Activated naive CD8-positive, alpha-beta T cell treated with anti-CD3 and anti-CD28 coated beads for 36 hours (primary cell): ENCODE data around the gene TRIO. TPM values are rescaled to one million over a fixed set of nuclear protein-coding genes. Genes with fewer than 3 reads are reported as not detected.

ENCODE experiments used
- DNase-seq: peaks from one replicate; pipeline ENCODE4 v3.0.0; 2021
- H3K27ac Mint-ChIP-seq: one replicate; pipeline ENCODE4 v1.8.0; 2022; ENCODE audit warnings: mild to moderate bottlenecking, moderate library complexity, mixed read lengths
- H3K27me3 Mint-ChIP-seq: one replicate; pipeline ENCODE4 v1.8.0; 2022; ENCODE audit warnings: mild to moderate bottlenecking, mixed read lengths
- H3K36me3 Mint-ChIP-seq: one replicate; pipeline ENCODE4 v1.8.0; 2021; ENCODE audit warnings: mild to moderate bottlenecking, mixed read lengths
- H3K4me1 Mint-ChIP-seq: one replicate; pipeline ENCODE4 v1.8.0; 2021; ENCODE audit warnings: mixed read lengths
- H3K4me3 Mint-ChIP-seq: one replicate; pipeline ENCODE4 v1.8.0; 2022; ENCODE audit warnings: mild to moderate bottlenecking, moderate library complexity, mixed read lengths
- H3K9me3 Mint-ChIP-seq: one replicate; pipeline ENCODE4 v1.8.0; 2022; ENCODE audit warnings: mixed read lengths
- total RNA-seq, 2 experiments: library from RNA; stranded (reverse); gene quantifications; one replicate each; pipeline ENCODE4 v1.2.3, GENCODE V29; 2021

TRIO gene
- total RNA-seq, 2 experiments from 2014 or later = 7.4 to 9.8 TPM

- Mint-ChIP-seq H3K4me3 (no peak overlapping the region), H3K27me3 (peaks cover 35% of the 10 kb centered on the region), H3K9me3 (no peaks in the 10 kb centered on the region), H3K27ac (no peak overlapping the region), H3K36me3 (no peaks in the 10 kb centered on the region), H3K4me1 (peaks cover 6% of the 10 kb centered on the region)
- no peak for DNase-seq
Measured at GRCh38 chr5:14261856-14262611, 118.9 kb downstream of the TRIO start.

GRCh38 chr5:14263113-14263512 is 120.0 kb downstream of the TRIO start:
- H3K36me3 Mint-ChIP-seq = no peaks in the 10 kb centered on the region
- H3K4me1 Mint-ChIP-seq = peaks cover 6% of the 10 kb centered on the region
- no peak overlapping the region for H3K4me3 Mint-ChIP-seq
- peaks cover 42% of the 10 kb centered on the region for H3K27me3 Mint-ChIP-seq
- DNase-seq = no peak
- H3K9me3 Mint-ChIP-seq = no peaks in the 10 kb centered on the region
- no peak overlapping the region for H3K27ac Mint-ChIP-seq

GRCh38 chr5:14263699-14264098 is 120.6 kb downstream of the TRIO start:
- H3K27me3 Mint-ChIP-seq = peaks cover 47% of the 10 kb centered on the region
- H3K9me3 Mint-ChIP-seq = no peaks in the 10 kb centered on the region
- no peak overlapping the region for H3K27ac Mint-ChIP-seq
- H3K4me1 Mint-ChIP-seq = peaks cover 9% of the 10 kb centered on the region
- no peak for DNase-seq
- H3K4me3 Mint-ChIP-seq = no peak overlapping the region
- H3K36me3 Mint-ChIP-seq = no peaks in the 10 kb centered on the region

- Mint-ChIP-seq H3K9me3 (no peaks in the 10 kb centered on the region), H3K27ac (no peak overlapping the region), H3K4me3 (peak overlapping the region; percentile 23), H3K36me3 (no peaks in the 10 kb centered on the region), H3K4me1 (peaks cover 9% of the 10 kb centered on the region), H3K27me3 (peaks cover 56% of the 10 kb centered on the region)
- peak; percentile 85 for DNase-seq
Measured at GRCh38 chr5:14264605-14265316, 121.6 kb downstream of the TRIO start.

- DNase-seq = no peak
- Mint-ChIP-seq H3K27ac (no peak overlapping the region), H3K4me3 (no peak overlapping the region), H3K9me3 (no peaks in the 10 kb centered on the region), H3K27me3 (peaks cover 57% of the 10 kb centered on the region), H3K4me1 (peaks cover 9% of the 10 kb centered on the region), H3K36me3 (no peaks in the 10 kb centered on the region)
Measured at GRCh38 chr5:14265570-14265969, 122.4 kb downstream of the TRIO start.

- Mint-ChIP-seq H3K27ac (no peak overlapping the region), H3K36me3 (peaks cover 1% of the 10 kb centered on the region), H3K4me3 (no peak overlapping the region), H3K4me1 (peaks cover 9% of the 10 kb centered on the region), H3K27me3 (peaks cover 59% of the 10 kb centered on the region), H3K9me3 (no peaks in the 10 kb centered on the region)
- no peak for DNase-seq
Measured at GRCh38 chr5:14266171-14266570, 123.0 kb downstream of the TRIO start.

- Mint-ChIP-seq H3K4me3 (no peak overlapping the region), H3K36me3 (peaks cover 2% of the 10 kb centered on the region), H3K27me3 (peaks cover 61% of the 10 kb centered on the region), H3K4me1 (peaks cover 9% of the 10 kb centered on the region), H3K9me3 (no peaks in the 10 kb centered on the region), H3K27ac (no peak overlapping the region)
- no peak for DNase-seq
Measured at GRCh38 chr5:14266686-14267085, 123.5 kb downstream of the TRIO start.

- DNase-seq = no peak
- no peaks in the 10 kb centered on the region for H3K9me3 Mint-ChIP-seq
- H3K27me3 Mint-ChIP-seq = peaks cover 58% of the 10 kb centered on the region
- H3K36me3 Mint-ChIP-seq = peaks cover 2% of the 10 kb centered on the region
- no peak overlapping the region for H3K27ac Mint-ChIP-seq
- H3K4me3 Mint-ChIP-seq = no peak overlapping the region
- H3K4me1 Mint-ChIP-seq = peaks cover 9% of the 10 kb centered on the region
Measured at GRCh38 chr5:14267166-14267838, 124.2 kb downstream of the TRIO start.

- H3K27me3 Mint-ChIP-seq = peaks cover 51% of the 10 kb centered on the region
- no peak overlapping the region for H3K4me3 Mint-ChIP-seq
- peaks cover 9% of the 10 kb centered on the region for H3K4me1 Mint-ChIP-seq
- DNase-seq = no peak
- H3K9me3 Mint-ChIP-seq = no peaks in the 10 kb centered on the region
- peaks cover 2% of the 10 kb centered on the region for H3K36me3 Mint-ChIP-seq
- no peak overlapping the region for H3K27ac Mint-ChIP-seq
Measured at GRCh38 chr5:14267991-14268708, 125.0 kb downstream of the TRIO start.

- H3K4me3 Mint-ChIP-seq = no peak overlapping the region
- peaks cover 9% of the 10 kb centered on the region for H3K4me1 Mint-ChIP-seq
- DNase-seq = no peak
- peaks cover 2% of the 10 kb centered on the region for H3K36me3 Mint-ChIP-seq
- H3K27ac Mint-ChIP-seq = no peak overlapping the region
- no peaks in the 10 kb centered on the region for H3K9me3 Mint-ChIP-seq
- H3K27me3 Mint-ChIP-seq = peaks cover 46% of the 10 kb centered on the region
Measured at GRCh38 chr5:14268738-14269137, 125.6 kb downstream of the TRIO start.

GRCh38 chr5:14269395-14269794 is 126.3 kb downstream of the TRIO start:
- Mint-ChIP-seq H3K9me3 (no peaks in the 10 kb centered on the region), H3K27me3 (peaks cover 46% of the 10 kb centered on the region), H3K36me3 (peaks cover 2% of the 10 kb centered on the region), H3K4me1 (peaks cover 9% of the 10 kb centered on the region), H3K27ac (no peak overlapping the region), H3K4me3 (no peak overlapping the region)
- DNase-seq = no peak

GRCh38 chr5:14270209-14270702 is 127.1 kb downstream of the TRIO start:
- Mint-ChIP-seq H3K9me3 (no peaks in the 10 kb centered on the region), H3K4me3 (no peak overlapping the region), H3K36me3 (peaks cover 2% of the 10 kb centered on the region), H3K4me1 (peaks cover 3% of the 10 kb centered on the region), H3K27me3 (peaks cover 40% of the 10 kb centered on the region), H3K27ac (no peak overlapping the region)
- DNase-seq = no peak

- no peaks in the 10 kb centered on the region for H3K9me3 Mint-ChIP-seq
- H3K27ac Mint-ChIP-seq = no peak overlapping the region
- no peak for DNase-seq
- H3K36me3 Mint-ChIP-seq = peaks cover 2% of the 10 kb centered on the region
- peaks cover 31% of the 10 kb centered on the region for H3K27me3 Mint-ChIP-seq
- no peak overlapping the region for H3K4me3 Mint-ChIP-seq
- H3K4me1 Mint-ChIP-seq = peaks cover 9% of the 10 kb centered on the region
Measured at GRCh38 chr5:14272548-14273205, 129.5 kb downstream of the TRIO start.

- peaks cover 30% of the 10 kb centered on the region for H3K27me3 Mint-ChIP-seq
- no peak overlapping the region for H3K27ac Mint-ChIP-seq
- H3K9me3 Mint-ChIP-seq = no peaks in the 10 kb centered on the region
- peaks cover 2% of the 10 kb centered on the region for H3K36me3 Mint-ChIP-seq
- no peak for DNase-seq
- H3K4me3 Mint-ChIP-seq = no peak overlapping the region
- peaks cover 7% of the 10 kb centered on the region for H3K4me1 Mint-ChIP-seq
Measured at GRCh38 chr5:14273207-14273767, 130.1 kb downstream of the TRIO start.
